ENCODE data around the gene ITPKA. TPM values are rescaled to one million over a fixed set of nuclear protein-coding genes. Genes with fewer than 3 reads are reported as not detected.
A peak's percentile ranks its signal among the peaks of the same experiment; 100 is the strongest.

The ITPKA gene
- total RNA-seq, 1 experiment from 2014 or later, result 0.52 TPM

DNA sequence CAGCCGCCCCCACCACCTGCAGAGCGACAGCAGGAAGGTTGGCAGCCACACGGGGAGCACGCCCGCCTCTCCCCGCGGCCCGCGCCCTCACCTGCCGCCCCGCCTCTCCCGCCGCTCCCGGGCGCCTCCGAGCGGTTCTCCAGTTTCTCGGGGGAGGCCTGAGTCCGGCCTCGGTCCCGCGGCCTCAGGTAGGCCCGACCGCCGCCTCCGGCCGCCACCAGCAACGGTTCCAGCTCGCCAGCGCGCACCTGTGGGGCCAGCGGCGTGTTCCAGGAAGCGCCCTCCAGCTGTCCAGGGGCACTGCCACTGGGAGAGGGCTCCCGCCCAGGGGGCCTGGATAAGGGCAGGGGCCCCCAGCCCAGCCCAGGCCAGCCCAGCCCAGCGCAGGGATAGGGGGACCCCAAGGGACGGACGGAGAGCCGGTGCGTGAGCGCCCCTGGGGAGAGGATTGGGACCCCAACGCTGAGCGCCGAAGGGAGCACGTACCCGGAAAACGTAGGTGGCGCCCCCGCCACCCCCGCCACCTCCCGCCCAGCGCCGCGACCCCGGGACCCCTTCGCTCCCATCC, 17.7 kb downstream of the ITPKA start:
- peak; percentile 91 for DNase-seq
- no peaks in the 10 kb centered on the region for H3K36me3 ChIP-seq (replicated peaks; ENCODE audit: control insufficient read depth, insufficient read depth, low read length)
- peak overlapping the region; percentile 23 for H3K4me3 ChIP-seq (ENCODE audit: insufficient read depth, low read depth, low read length)
- H3K27me3 ChIP-seq (ENCODE audit: control insufficient read depth, insufficient read depth, low read length), result peaks cover 60% of the 10 kb centered on the region

DNA sequence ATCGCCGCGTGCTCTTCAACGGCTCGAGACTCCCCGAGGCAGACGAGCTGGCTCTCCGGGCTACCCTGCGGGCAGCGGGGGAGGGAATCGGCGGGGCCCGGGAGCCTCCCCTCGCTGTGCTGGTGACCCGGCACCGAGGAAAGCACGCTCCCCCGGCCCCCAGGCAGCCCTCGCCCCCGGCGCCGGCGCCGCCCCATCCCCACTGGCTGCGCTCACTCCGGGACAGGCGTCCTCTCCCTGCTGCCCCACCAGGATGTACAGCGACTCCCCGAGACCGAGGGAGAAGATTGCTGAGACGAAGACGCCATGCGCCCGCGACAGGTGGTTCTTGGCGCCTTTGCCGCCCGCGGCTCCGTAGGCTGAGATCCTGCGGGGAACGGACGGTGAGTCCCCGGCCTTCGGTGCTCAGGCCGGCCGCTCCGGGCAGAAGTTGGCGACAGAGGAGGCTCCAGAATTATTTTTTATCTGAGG, 18.3 kb downstream of the ITPKA start:
- DNase-seq, result peak; percentile 86
- peaks cover 60% of the 10 kb centered on the region for H3K27me3 ChIP-seq (ENCODE audit: control insufficient read depth, insufficient read depth, low read length)
- H3K36me3 ChIP-seq (replicated peaks; ENCODE audit: control insufficient read depth, insufficient read depth, low read length), result no peaks in the 10 kb centered on the region; the same call in 1 of the 2 replicates
- H3K4me3 ChIP-seq (ENCODE audit: insufficient read depth, low read depth, low read length), result peak overlapping the region; percentile 23; the same call in 1 of the 2 replicates

DNA sequence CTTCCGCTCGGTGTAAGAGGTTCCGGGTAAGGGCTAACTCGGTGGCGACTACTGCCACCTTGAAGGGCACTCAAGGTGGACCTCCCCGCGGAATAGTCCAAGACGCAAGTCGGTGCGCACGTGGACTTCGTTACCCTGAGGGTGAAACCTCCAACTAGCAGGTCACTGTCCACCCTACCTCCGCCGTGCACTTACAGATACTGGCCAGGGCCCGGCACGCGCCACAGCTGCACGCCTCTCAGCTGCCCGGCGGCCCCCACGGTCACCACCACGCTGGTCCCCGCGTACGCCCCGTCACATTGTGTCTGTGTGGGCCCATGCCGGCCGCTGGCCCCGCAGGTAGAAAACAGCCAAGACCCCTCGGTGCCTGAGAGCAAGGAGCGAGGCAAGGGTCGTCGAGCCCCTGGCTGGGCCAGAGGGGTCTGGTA, 18.9 kb downstream of the ITPKA start:
- Histone ChIP-seq H3K27me3 (ENCODE audit: control insufficient read depth, insufficient read depth, low read length) (peaks cover 55% of the 10 kb centered on the region), H3K4me3 (ENCODE audit: insufficient read depth, low read depth, low read length) (peak overlapping the region; percentile 38; the same call in 1 of the 2 replicates), H3K36me3 (replicated peaks; ENCODE audit: control insufficient read depth, insufficient read depth, low read length) (peaks cover 3% of the 10 kb centered on the region)
- DNase-seq, result no peak

DNA sequence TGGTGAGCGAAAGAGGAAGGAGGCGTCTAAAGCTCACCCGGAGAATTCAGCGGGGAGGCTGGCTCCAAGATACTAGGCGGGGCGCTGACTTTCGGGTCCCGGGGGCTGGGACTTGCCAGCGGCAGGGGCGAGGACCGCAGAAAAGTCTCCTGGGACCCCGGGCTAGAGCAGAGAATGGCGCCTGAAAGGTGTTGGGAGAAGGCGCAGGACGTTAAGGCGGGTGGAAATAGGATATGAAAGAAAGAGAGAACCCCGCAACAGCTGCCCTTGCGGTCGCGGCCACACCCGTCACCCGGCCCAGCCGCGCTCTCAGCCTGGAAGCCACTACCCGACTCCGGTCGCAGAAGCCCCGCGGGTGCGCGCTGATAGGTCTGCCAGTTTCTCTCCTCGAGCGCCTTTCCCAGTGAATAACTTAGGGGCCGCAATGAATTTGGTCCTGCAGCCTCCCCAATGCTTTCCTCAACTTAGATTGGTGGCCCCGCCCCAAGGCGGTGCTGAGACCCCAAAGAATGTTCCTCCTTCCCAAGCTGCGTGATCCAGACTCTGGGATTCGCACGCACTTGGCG, 19.3 kb downstream of the ITPKA start:
- H3K4me3 ChIP-seq (ENCODE audit: insufficient read depth, low read depth, low read length), result peak overlapping the region; percentile 38
- DNase-seq, result peak; percentile 82

DNA sequence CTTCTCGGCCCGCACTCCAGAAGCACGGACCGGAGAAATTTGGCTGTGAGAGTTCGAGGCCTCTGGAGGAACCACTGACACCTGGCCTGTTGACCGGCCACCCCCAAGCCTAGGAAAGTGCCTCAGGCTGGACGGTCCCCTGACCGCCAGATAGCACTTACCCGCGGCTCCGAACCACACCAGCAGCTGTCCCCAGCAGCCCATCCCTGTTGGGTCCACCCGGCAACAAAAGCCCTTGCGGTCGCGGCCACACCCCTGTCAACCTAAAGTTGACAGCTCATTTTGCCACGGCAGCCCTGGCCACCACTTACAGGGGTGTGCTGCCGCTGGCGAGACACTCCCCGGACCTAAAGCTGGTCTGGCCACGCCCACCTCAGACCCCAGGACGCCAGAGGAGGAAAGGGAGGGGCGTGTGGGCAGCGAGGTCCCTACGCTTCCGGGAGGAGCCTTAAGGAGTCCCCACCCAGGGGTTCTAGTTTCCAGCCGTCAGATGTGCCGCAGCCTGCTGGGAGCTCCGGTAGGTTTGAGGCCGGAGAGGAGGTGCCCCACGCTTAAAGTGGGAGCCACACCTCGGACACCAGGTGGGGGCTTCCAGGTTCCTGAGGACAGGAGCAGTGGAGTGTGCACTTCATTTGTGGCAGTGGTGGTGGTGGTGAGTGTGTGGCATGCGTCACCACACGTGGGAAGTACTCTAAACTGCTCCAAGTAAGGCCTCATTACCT, 20.0 kb downstream of the ITPKA start, which contains the start of gene LTK:
LTK (minus strand) TSS at position 322 of the 722 bp plus-strand sequence; CDS start at position 204, 118 bp downstream.
- H3K4me3 ChIP-seq (ENCODE audit: insufficient read depth, low read depth, low read length), result peak within 1 kb of the TSS; percentile 38
- DNase-seq, result peak; percentile 89

More for the DNA sequence above, 19.3 kb downstream of the ITPKA start:
- peaks cover 53% of the 10 kb centered on the region for H3K27me3 ChIP-seq (ENCODE audit: control insufficient read depth, insufficient read depth, low read length)
- peaks cover 5% of the 10 kb centered on the region for H3K36me3 ChIP-seq (replicated peaks; ENCODE audit: control insufficient read depth, insufficient read depth, low read length)

DNA sequence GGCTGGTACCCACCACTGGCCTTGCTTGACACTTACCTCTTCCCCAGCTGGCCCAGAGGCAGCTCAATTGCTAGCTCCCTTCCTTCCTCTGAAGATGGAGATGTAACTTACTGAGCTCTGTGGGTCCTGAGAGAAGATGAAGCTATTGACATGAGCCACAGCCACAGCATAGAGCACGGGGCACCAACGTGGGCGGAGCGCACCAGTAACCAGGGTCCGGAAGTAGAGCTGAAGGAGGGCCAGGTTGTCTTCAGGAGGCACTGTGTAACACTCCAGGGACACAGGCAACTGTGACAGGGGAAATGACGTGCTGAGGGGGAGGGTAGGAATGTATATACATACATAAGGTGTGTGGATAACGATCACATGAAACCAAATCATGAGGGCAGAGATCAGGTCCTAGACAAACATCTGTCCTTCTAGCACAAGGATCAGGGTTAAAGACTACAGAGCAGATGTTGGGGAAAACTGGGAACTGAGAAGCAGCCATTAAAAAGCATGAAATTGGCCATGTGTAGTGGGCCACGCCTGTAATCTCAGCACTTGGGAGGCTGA, 24.3 kb downstream of the ITPKA start:
- Histone ChIP-seq H3K36me3 (replicated peaks; ENCODE audit: control insufficient read depth, insufficient read depth, low read length) (peaks cover 15% of the 10 kb centered on the region), H3K4me3 (ENCODE audit: insufficient read depth, low read depth, low read length) (no peak overlapping the region), H3K27me3 (ENCODE audit: control insufficient read depth, insufficient read depth, low read length) (peaks cover 11% of the 10 kb centered on the region)
- DNase-seq, result no peak

More for the DNA sequence above, 20.0 kb downstream of the ITPKA start, which contains the start of gene LTK:
- Histone ChIP-seq H3K27me3 (ENCODE audit: control insufficient read depth, insufficient read depth, low read length) (peaks cover 48% of the 10 kb centered on the region), H3K36me3 (replicated peaks; ENCODE audit: control insufficient read depth, insufficient read depth, low read length) (peaks cover 5% of the 10 kb centered on the region)

DNA sequence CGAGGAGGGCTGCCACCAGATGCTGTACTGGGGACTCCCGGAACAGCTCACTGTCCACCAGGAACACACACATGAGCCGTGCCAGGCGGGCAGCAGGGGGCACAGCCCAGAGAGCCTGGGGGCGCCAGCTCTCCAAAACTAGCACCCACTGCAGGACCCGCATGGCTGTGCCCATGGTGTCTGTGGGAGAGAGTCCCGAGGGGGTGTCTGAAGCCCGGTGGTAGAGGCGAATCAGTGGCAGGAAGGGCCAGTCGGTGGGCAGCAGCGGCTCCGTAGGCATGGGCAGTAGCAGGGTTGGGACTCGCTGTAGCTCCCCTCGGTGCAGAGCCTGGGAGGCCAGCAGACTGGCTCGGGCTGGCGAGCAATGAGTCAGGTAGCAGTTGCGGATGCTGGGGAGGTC, 27.0 kb downstream of the ITPKA start:
- no peak for DNase-seq
- Histone ChIP-seq H3K4me3 (ENCODE audit: insufficient read depth, low read depth, low read length) (no peak overlapping the region), H3K36me3 (replicated peaks; ENCODE audit: control insufficient read depth, insufficient read depth, low read length) (peaks cover 24% of the 10 kb centered on the region), H3K27me3 (ENCODE audit: control insufficient read depth, insufficient read depth, low read length) (no peaks in the 10 kb centered on the region)

DNA sequence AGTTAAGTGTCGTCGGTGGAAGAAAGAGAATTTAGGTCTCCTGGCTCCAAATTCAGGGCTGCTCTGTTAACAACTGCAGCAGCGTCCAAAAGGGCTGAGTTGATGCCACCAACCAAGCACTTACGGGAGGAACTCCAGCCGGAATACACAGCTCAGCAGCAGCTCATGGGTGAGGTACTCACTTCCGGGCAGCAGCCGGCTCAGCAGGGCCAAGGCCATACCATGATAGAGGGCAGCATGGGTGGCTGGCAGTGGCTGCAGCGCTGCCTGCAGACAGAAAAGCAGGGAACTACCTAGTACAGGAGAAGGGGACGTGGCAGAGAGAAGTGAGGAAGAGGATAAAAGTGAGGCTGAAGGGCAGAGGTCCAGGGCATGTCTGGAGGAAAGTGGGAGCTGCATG, 27.9 kb downstream of the ITPKA start:
- no peak for DNase-seq
- Histone ChIP-seq H3K4me3 (ENCODE audit: insufficient read depth, low read depth, low read length) (no peak overlapping the region), H3K27me3 (ENCODE audit: control insufficient read depth, insufficient read depth, low read length) (no peaks in the 10 kb centered on the region), H3K36me3 (replicated peaks; ENCODE audit: control insufficient read depth, insufficient read depth, low read length) (peaks cover 27% of the 10 kb centered on the region)

DNA sequence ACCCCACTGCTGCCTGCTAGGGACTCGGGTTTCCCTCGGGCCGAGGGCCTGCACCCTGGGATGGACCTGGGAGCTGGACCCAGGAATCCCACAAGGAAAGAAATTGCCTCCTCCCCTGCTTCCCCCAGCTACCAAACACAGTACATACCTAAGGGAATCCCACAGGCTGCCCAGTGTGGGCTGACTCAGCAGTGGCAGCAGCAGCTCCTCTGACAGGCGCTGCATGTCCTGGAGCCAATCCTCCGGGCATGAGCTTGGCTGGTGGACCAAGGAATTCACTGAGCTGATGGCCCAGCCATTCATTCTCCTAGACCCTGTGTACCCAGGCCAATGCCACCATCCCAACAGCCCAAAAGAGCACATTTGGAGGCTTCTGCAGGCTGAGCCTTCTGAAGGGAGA, 29.4 kb downstream of the ITPKA start:
- no peak for DNase-seq
- Histone ChIP-seq H3K27me3 (ENCODE audit: control insufficient read depth, insufficient read depth, low read length) (no peaks in the 10 kb centered on the region), H3K4me3 (ENCODE audit: insufficient read depth, low read depth, low read length) (no peak overlapping the region), H3K36me3 (replicated peaks; ENCODE audit: control insufficient read depth, insufficient read depth, low read length) (peaks cover 36% of the 10 kb centered on the region)

DNA sequence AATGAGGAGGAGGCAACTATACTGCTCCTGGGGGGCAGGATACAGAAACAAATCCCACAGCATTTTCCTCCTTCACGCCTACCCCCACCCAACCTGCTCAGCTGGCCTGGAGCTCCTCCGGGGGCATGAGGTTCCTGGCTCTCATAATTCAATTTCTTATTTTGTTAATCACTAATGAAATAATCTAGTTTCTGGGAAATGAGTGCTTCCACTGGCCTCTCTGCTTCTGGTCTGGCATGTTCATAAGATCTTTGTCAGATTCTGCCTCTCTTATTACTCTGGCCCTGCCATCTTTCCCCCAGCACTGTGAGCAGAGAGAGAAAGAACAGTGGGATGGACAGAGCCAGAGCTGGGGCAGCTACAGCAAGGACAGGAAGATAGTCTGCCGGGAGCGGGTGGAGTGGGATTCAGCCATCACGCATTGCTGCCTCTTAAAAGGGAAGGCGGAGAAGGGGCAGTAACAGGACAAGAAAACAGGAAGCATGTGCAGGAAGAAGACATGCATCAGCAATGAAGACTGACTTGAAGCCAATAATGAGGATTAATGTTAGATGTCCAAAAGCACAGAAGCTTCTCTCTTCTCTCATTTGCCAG, 36.8 kb downstream of the ITPKA start:
- DNase-seq, result no peak
- peaks cover 53% of the 10 kb centered on the region for H3K36me3 ChIP-seq (replicated peaks; ENCODE audit: control insufficient read depth, insufficient read depth, low read length)

DNA sequence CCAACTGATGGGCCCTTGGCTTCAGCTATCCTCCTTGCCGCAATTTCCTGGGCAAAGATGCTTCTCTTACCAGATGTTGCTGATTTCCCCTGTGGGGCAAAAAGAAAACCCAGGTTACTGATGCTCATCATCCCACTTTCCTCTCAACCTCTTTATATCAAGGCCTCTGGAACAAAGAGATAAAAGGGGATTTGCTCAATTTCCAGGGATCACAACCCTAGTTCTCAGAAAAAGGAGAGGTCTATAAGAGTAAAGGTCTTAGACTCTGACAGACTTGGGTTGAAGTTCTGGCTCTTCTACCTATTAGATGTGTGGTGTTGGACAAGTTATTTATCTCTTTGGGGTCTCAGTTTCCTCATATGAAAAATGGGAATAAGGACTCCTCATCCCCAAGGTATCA, 41.9 kb downstream of the ITPKA start:
- H3K4me3 ChIP-seq (ENCODE audit: insufficient read depth, low read depth, low read length), result no peak overlapping the region
- no peaks in the 10 kb centered on the region for H3K27me3 ChIP-seq (ENCODE audit: control insufficient read depth, insufficient read depth, low read length)
- peaks cover 29% of the 10 kb centered on the region for H3K36me3 ChIP-seq (replicated peaks; ENCODE audit: control insufficient read depth, insufficient read depth, low read length)
- DNase-seq, result no peak

More for the DNA sequence above, 36.8 kb downstream of the ITPKA start:
- Histone ChIP-seq H3K4me3 (ENCODE audit: insufficient read depth, low read depth, low read length) (no peak overlapping the region), H3K27me3 (ENCODE audit: control insufficient read depth, insufficient read depth, low read length) (no peaks in the 10 kb centered on the region)

DNA sequence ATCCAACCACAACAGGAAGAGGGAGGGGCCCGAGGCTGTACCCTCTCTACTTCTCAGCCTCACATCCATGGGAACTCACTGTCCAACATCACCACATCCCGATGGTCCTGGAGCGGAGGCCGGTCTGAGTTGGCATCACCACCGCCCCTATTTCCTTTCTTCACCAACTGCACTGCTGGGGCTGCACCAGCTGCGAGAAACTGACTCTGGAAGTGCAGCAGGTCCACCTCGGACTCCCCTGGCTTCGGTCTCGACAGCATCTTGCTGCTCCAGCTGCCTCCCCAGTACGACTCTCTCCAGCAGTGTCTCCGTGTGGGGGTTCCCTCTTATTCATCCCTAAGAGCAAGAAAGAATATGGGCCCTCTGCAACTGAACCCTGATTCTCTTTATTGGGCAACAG, 43.2 kb downstream of the ITPKA start:
- Histone ChIP-seq H3K27me3 (ENCODE audit: control insufficient read depth, insufficient read depth, low read length) (no peaks in the 10 kb centered on the region), H3K36me3 (replicated peaks; ENCODE audit: control insufficient read depth, insufficient read depth, low read length) (peaks cover 23% of the 10 kb centered on the region), H3K4me3 (ENCODE audit: insufficient read depth, low read depth, low read length) (no peak overlapping the region)
- no peak for DNase-seq

DNA sequence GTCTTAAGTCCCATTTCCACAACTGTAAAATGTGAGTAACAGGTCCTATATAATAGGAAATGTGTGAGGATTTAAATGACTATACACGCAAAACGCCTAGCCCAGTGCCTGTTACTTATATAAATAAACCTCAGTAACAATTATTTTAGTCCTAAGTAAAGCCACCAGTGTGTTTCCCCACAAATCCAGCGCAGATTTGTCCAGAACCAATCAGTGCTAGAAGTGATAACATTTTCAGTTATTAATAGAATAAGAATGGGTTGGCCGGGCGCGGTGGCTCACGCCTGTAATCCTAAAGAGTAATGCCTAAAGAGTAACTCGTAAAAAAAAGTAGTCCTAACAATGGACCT, 49.8 kb downstream of the ITPKA start:
- Histone ChIP-seq H3K36me3 (replicated peaks; ENCODE audit: control insufficient read depth, insufficient read depth, low read length) (no peaks in the 10 kb centered on the region), H3K27me3 (ENCODE audit: control insufficient read depth, insufficient read depth, low read length) (no peaks in the 10 kb centered on the region), H3K4me3 (ENCODE audit: insufficient read depth, low read depth, low read length) (peak overlapping the region; percentile 90)
- DNase-seq, result no peak

DNA sequence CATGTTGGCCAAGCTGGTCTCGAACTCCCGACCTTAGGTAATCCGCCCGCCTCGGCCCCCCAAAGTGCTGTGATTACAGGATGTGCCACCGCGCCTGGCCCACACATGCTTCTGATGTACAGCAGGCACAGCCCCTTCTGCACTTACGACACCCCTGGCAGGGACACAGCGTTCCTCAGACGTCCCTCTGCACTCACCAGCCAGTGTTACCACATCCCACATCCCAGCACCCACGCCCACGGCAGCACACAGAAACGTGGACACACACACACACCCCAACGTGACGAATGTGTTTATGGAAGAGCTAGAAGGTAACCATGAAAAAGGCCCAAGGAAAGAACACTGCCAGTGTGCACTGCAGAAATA, 51.0 kb downstream of the ITPKA start:
- Histone ChIP-seq H3K4me3 (ENCODE audit: insufficient read depth, low read depth, low read length) (no peak overlapping the region), H3K27me3 (ENCODE audit: control insufficient read depth, insufficient read depth, low read length) (no peaks in the 10 kb centered on the region), H3K36me3 (replicated peaks; ENCODE audit: control insufficient read depth, insufficient read depth, low read length) (no peaks in the 10 kb centered on the region)
- no peak for DNase-seq

All from H7 (cell line).